ENCODE measurements around the gene PNMA6F. TPM values are rescaled to one million over a fixed set of nuclear protein-coding genes. Genes with fewer than 3 reads are reported as not detected.

Gene PNMA6F
- not detected in 2 replicates for total RNA-seq

GRCh38 chrX:153321381-153322124 lies at the start of gene PNMA6F:
Gene PNMA6F, minus strand, starts transcription at chrX:153321767. Its CDS starts 1,093 bp downstream, at chrX:153320674.
- no peak for DNase-seq (ENCODE audit: low read depth)

GRCh38 chrX:153371256-153371655 lies 49.7 kb upstream of the PNMA6F start:
- no peak for DNase-seq (ENCODE audit: low read depth)

DNA sequence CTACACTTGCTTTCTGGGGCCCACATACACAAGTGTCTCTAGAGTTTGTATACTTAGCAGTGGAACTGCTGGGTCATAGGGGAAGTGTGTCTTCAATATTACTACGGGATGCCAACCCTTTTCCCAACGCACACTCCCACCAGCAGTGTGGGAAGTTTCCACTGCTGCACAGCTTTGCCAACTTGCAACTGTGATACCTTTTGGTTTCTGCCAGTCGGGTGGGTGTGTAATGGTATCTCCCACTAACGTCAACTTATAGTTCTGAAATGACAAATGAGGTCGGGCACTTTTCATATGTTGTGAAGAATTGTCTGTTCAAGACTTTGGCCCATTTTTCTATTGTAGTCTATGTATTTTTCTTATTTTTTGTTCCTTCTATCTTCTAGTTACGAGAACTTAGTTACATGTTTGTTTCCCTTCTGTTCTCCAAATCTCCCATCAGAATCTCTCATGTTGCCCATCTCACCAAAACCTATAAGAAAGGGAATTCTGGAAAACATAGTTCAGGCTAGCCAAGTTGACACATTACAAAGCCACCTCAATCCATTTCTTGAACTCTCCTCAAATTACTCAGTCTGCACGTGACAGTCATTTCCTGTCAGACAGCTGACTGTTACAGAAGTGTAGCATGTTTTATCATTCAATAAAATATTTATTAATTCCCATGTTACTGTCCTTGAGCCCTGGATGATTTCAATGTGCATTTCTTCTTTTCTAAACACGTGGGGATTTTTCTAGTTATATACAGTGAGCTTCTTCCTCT lies 48.9 kb upstream of the PNMA6F start:
- no peak for DNase-seq (ENCODE audit: low read depth)

GRCh38 chrX:153366878-153367538 lies 45.4 kb upstream of the PNMA6F start:
- no peak for DNase-seq (ENCODE audit: low read depth)

DNA sequence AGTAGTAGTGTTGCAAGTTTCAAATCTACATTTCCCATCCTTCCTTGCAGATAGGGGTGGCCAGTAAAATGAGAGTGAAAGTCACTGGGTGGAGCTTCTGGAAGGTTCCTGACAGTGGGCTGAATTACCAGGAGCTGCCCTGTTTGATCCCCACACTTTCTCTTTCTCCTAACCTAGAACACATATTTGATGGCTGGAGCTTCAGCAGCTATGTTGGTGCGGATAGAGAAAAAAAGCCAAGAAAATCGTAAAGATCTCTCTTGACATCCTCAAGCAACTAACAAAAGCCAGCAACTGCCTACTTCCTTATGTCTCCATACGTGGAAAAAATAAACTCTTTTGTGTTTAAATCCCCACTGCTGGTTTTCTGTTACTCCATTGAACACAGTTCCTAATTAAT lies 44.6 kb upstream of the PNMA6F start:
- no peak for DNase-seq (ENCODE audit: low read depth)

DNA sequence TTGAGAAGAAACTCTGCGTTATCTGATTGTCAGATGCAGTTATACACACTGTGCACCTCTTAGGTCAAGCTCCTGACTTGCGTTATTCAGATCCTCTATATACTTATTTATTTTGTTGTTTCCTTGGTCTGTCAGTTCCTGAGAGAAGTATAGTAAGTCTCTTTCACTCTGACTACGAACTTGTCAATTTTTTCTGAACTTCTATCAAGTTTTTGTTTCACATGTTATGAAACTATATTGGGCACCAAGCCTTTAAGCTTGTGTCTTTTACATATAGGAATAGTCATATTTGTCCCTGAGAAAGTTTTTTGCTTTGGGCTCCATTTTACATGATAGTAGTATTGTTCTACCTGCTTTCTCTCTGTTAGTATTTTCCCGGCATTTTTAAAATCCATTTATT lies 44.1 kb upstream of the PNMA6F start:
- no peak for DNase-seq (ENCODE audit: low read depth)

DNA sequence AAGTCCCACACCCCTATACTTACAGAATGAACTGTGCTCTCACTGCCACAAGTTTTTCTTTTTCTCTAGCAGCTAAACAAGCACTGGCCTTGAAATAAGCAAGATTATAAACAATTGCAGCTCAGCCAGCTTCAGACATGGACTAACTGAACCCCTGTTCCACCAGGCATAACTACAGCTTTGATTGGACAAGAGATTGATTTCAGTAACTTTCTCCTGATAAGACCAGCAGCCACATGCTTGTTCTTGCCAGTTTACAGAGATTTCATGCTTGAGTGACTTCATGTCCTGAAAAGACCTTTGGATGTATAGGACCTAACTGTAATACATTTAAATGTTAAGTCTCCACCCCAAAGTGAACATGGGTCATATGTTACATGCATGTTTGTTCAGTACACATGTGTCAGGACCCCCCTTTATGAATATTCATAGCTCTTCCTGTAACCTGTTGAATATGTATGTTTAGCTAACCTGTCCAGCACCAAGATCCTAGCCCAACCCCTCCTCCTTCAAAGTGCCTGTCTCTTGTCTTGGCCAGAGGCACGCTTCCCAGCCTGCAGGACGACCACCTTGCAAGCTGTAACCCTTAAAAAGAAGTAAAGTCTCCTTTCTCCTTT lies 40.3 kb upstream of the PNMA6F start:
- DNase-seq (ENCODE audit: low read depth): peak; percentile 9

GRCh38 chrX:153357877-153358276 lies 36.3 kb upstream of the PNMA6F start:
- no peak for DNase-seq (ENCODE audit: low read depth)

GRCh38 chrX:153353416-153353815 lies 31.8 kb upstream of the PNMA6F start:
- DNase-seq (ENCODE audit: low read depth): no peak

GRCh38 chrX:153352858-153353257 lies 31.3 kb upstream of the PNMA6F start:
- DNase-seq (ENCODE audit: low read depth): no peak

GRCh38 chrX:153351981-153352380 lies 30.4 kb upstream of the PNMA6F start:
- no peak for DNase-seq (ENCODE audit: low read depth)

DNA sequence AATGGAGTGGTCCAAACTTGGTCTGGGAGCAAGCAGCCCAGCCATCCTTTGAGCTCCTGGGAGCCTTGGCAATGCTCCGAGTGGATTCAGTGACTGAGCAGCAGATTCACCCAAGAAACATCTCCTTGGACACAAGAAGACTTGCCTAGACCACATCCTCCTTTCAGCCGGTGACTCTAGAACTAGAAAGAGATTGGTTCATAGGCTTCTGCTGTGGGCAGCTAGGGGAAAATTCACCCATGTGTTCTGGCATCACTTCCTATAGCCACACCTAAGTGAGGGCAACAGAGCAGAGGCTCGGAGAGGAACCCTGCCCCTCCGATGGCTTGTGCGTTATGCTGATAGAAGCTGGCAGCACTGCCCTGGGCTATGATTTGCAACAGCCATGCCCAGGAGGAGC lies 28.4 kb upstream of the PNMA6F start:
- DNase-seq (ENCODE audit: low read depth): no peak

DNA sequence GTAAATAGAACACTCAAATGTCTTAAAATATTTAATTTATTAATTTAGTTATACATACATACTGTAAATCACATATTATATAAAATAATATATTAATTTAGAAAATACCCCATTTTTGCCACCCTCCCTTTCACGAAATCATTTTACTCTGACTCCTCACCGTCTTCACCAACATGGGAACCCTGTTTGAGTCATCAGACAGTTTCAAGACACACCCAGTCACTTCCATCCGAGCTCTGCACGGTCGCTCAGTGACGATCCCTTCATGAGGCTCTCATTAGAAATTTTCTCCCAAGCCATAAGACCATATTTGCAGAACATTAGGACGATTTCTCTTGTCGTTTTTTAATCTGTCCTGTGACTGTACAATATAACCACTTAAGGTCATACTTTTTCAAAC lies 26.9 kb upstream of the PNMA6F start:
- DNase-seq (ENCODE audit: low read depth): no peak

DNA sequence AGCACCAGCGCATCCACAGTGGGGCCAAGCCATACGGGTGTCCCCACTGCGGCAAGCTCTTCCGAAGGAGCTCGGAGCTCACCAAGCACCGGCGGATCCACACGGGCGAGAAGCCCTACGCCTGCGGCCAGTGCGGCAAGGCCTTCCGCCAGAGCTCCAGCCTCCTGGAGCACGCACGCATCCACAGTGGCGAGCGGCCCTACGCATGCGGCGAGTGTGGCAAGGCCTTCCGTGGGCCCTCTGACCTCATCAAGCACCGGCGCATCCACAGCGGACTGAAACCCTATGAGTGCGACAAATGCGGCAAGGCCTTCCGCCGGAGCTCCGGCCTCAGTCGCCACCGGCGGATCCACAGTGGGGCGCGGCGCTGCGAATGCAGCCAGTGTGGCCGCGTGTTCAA lies 26.0 kb upstream of the PNMA6F start:
- DNase-seq (ENCODE audit: low read depth): no peak

GRCh38 chrX:153343674-153344073 lies 22.1 kb upstream of the PNMA6F start:
- no peak for DNase-seq (ENCODE audit: low read depth)

- no peak for DNase-seq (ENCODE audit: low read depth)
Measured at GRCh38 chrX:153342762-153343558, 21.4 kb upstream of the PNMA6F start.

- no peak for DNase-seq (ENCODE audit: low read depth)
Measured at GRCh38 chrX:153340111-153340510, 18.5 kb upstream of the PNMA6F start.

DNA sequence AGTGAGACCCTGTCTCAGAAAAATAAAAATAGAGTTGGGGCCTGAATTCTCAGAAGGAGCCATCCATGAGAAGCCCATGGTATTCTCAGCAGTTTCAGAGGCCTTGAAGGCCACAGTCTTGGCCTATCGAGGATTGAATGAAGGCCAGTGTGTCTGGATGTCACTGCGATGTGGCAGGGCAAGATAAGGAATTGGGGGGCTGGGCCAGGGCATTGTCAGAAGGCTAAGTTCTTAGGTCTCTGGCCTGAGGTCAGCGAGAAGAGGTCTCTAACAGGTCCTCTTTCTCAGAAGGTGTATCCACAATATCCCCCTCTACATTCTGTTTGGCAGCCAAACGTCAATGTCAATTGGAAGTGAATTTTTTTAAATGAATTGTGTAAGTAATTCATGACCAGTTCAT lies 18.1 kb upstream of the PNMA6F start:
- DNase-seq (ENCODE audit: low read depth): no peak

GRCh38 chrX:153338836-153339235 lies 17.3 kb upstream of the PNMA6F start:
- no peak for DNase-seq (ENCODE audit: low read depth)

GRCh38 chrX:153336988-153337387 lies 15.4 kb upstream of the PNMA6F start:
- no peak for DNase-seq (ENCODE audit: low read depth)

- no peak for DNase-seq (ENCODE audit: low read depth)
Measured at GRCh38 chrX:153336121-153336894, 14.7 kb upstream of the PNMA6F start.
